ENCODE measurements around the gene UCP3. TPM values are rescaled to one million over a fixed set of nuclear protein-coding genes. Genes with fewer than 3 reads are reported as not detected.

Gene UCP3
- total RNA-seq, 1 experiment from 2014 or later = 1.2 TPM

DNA sequence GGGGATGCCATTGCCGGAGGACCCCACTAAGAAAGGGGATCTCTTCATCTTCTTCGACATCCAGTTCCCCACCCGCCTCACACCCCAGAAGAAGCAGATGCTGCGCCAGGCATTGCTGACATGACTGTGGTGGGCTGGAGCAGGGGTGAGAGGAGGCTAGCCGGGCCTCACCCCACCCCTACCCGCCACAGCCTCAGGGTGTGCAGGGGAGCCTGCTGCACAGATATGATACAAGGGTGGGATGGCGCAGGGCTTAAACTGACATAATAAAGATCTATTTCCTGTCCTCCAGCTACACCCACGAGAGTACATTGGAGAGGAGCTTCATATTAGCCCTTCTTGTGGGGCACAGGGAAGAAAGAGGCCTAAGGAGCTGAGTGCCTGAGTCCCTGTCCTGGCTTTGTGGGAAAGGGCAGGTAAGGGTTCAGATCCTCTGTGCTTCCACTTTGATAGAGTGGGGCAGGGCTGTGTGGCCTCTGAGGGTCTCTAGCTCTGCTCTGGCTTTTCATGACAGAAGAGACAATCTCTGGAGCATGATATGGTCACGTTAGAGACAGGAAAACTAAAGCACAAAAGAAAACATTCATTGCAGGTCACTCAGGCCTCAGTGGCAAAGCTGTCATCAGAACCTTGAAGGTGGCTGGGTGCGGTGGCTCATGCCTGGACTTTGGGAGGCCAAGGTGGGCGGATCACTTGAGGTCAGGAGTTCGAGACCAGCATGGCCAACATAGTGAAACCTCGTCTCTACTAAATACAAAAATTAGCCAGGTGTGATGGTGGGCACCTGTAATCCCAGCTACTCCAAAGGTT lies 38.7 kb downstream of the UCP3 start:
- Histone ChIP-seq H3K4me3 (no peak overlapping the region), H3K4me1 (peaks cover 7% of the 10 kb centered on the region), H3K27me3 (no peaks in the 10 kb centered on the region), H3K27ac (no peak overlapping the region), H3K9me3 (replicated peaks) (no peaks in the 10 kb centered on the region), H3K36me3 (peaks cover 4% of the 10 kb centered on the region; the same call in 1 of the 2 replicates)
- no peak for DNase-seq

DNA sequence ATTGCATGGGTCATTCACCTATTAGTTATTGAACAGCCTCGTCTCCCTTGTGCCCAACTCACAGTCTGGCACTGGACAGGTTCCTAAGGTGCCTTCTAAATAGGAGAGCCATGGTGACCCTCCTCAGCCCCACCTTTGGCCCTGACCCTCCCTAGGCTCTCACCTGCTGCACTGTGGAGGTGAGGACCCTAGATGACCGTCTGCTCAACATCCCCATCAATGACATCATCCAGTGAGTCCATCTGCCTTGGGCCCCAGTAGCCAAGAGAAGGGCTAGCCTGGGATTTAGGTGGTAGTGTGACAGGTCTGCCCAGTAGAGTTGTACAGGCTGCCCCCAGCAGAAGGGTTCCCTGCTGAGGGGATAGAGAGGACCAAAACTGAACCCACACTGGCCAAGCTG lies 39.8 kb downstream of the UCP3 start:
- no peak overlapping the region for H3K27ac ChIP-seq
- DNase-seq = no peak
- H3K9me3 ChIP-seq (replicated peaks) = no peaks in the 10 kb centered on the region
- H3K27me3 ChIP-seq = no peaks in the 10 kb centered on the region
- peaks cover 4% of the 10 kb centered on the region; the same call in 1 of the 2 replicates for H3K36me3 ChIP-seq
- no peak overlapping the region for H3K4me3 ChIP-seq
- H3K4me1 ChIP-seq = peaks cover 7% of the 10 kb centered on the region

DNA sequence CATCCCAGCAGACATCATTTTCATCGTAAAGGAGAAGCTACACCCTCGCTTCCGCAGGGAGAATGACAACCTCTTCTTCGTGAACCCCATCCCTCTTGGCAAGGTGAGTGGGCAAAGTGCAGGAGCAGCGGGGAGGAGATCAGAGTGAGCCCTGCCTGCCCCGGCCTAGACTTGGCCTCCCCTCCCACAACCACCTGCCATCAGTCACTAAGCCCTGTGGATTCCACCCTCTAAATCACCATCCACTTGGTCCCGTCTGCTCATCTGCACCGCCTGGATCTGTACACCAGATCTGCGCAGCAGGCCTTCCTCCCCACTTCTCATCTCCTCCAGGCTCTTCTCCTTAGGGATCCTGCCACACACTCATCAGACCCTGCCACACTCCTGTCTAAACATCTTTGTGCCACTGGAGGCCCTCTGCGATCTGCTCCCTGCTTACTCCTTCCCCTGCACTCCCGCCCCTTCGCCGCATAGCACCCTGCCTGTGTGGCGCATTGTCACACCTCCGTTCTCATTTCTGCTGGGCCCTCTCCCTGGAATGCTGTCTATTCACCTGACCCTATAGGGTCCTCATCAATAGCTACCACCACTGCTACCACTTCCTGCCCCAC lies 40.4 kb downstream of the UCP3 start:
- DNase-seq = no peak
- Histone ChIP-seq H3K27ac (no peak overlapping the region), H3K4me3 (no peak overlapping the region), H3K4me1 (peaks cover 7% of the 10 kb centered on the region), H3K9me3 (replicated peaks) (no peaks in the 10 kb centered on the region), H3K36me3 (no peaks in the 10 kb centered on the region), H3K27me3 (no peaks in the 10 kb centered on the region)

DNA sequence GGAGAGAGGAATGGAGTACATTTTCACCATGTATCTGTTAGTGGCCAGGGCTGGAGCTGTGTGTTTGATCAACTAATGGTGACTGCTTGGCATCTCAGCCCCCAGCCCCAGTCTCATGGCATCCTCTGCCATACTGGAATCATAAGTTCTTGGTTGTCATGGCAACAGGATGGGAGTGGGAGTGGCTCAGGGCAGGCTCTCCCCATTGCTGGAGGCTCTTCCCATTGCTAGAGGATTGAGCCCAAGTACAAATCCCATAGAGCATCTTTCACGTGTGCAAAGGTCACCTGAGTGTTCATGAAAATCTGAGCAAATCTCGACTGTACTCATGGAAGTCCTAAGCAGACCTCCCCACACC lies 43.1 kb downstream of the UCP3 start:
- H3K9me3 ChIP-seq (replicated peaks) = no peaks in the 10 kb centered on the region
- H3K27ac ChIP-seq = no peak overlapping the region
- H3K4me3 ChIP-seq = no peak overlapping the region
- H3K36me3 ChIP-seq = no peaks in the 10 kb centered on the region
- no peaks in the 10 kb centered on the region; the same call in 1 of the 2 replicates for H3K4me1 ChIP-seq
- no peak for DNase-seq
- H3K27me3 ChIP-seq = no peaks in the 10 kb centered on the region

DNA sequence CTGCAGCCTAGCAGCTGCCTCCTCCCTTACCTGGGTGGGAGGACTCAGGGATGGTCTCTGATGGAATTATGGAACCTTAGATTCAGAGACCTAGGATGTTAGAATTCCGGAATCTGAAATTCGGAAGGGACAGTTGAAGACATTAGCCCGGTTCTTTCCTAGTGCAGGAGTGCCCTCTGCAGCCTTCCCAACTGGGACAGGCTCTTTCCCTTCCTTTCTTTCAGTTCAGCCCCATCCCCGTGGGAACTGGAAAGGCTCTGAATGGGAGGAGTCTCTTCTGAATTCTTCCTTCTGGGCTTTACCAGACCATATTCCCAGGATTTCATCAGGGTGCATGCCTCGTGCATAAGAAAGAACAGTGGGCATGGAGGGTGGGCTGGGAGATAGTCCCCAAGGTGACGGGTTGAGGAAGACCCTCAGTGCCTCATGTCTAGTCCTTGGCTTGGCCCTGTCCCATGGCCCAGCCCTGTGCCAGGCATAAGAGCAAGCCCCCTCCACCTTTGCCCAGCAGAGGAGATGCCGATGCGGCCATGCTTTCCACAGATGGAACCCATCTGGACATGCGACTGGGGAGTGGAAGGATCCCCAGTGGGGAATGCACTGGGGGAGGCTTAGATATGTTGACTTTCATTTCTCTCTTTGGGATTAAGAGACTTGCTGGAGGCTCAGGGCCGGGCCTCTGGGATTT lies 43.7 kb downstream of the UCP3 start:
- Histone ChIP-seq H3K27ac (no peak overlapping the region), H3K4me3 (peak overlapping the region; percentile 17), H3K4me1 (no peaks in the 10 kb centered on the region; the same call in 1 of the 2 replicates), H3K9me3 (replicated peaks) (no peaks in the 10 kb centered on the region), H3K27me3 (no peaks in the 10 kb centered on the region), H3K36me3 (no peaks in the 10 kb centered on the region)
- DNase-seq = peak in 1 of 2 experiments; percentile 41

DNA sequence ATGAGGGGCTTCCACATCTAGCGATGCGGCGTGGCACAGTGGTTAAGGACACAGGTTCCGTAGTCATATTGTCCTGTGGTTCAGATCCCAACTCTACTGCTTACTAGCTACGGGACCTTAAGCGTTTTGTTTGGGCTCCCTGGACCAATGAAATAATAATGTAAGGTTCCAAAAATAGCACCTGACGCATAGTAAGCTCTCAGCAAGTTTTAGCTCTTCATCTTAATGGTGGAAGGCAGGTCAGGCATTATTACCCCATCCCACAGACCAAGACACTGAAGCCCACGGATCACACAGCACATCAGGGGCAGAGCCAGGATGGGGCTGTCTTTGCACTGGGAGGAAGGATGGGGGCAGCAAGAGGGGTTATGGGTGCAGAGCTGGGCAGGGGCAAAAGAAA lies 45.0 kb downstream of the UCP3 start:
- DNase-seq = no peak
- Histone ChIP-seq H3K4me1 (no peaks in the 10 kb centered on the region; the same call in 1 of the 2 replicates), H3K4me3 (no peak overlapping the region), H3K27ac (no peak overlapping the region), H3K36me3 (no peaks in the 10 kb centered on the region), H3K9me3 (replicated peaks) (no peaks in the 10 kb centered on the region), H3K27me3 (no peaks in the 10 kb centered on the region)

DNA sequence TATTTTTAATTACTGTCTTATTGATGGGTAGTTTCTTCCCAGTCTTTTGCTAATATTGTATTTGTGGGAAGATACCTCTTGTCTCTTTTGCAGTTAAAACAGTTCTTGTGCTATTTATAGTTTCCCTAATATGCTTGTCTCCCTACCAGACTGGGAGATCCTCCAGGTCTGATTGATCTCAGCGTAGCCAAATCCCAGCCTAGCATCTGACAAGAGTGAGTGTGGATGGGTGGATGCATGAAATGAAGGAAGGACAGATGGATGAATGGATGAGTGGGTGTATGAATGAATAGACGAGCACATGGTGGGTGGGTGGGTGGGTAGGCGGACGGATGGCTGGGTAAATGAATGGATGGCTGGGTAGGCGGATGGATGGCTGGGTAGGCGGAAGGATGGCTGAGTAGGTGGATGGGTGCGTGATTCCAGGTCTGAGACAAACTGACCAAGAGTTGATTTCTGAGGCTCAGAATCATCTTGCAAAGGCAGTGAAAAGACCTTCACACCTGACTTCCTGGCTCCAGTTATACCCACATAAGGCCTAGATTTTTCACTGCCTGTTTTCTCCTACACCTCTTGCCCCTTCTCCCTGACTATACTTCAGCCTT lies 46.7 kb downstream of the UCP3 start:
- Histone ChIP-seq H3K27ac (no peak overlapping the region), H3K4me1 (no peaks in the 10 kb centered on the region; the same call in 1 of the 2 replicates), H3K36me3 (no peaks in the 10 kb centered on the region), H3K9me3 (replicated peaks) (no peaks in the 10 kb centered on the region), H3K27me3 (no peaks in the 10 kb centered on the region), H3K4me3 (no peak overlapping the region)
- DNase-seq = no peak

DNA sequence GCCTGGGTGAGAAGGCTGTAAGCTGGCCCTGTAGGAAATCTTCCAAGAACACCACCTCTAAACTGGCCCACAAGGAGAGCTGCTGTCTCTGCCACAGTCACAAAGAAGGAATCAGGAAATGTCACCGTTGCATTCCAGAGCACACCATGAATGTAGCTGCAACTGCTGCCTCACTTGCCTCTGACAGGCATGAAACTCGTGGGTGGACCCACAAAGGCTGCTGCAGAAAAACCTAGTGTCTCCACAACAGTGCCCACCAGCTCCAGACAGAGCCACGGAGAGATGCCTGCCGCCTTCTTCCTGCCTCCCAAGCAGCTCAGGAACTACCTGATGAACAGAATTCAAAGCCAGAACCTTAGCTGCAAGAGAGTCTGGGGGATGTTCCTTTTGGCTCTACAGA lies 47.6 kb downstream of the UCP3 start:
- no peaks in the 10 kb centered on the region for H3K36me3 ChIP-seq
- no peak overlapping the region for H3K4me3 ChIP-seq
- no peaks in the 10 kb centered on the region for H3K27me3 ChIP-seq
- H3K4me1 ChIP-seq = no peaks in the 10 kb centered on the region; the same call in 1 of the 2 replicates
- DNase-seq = no peak
- no peak overlapping the region for H3K27ac ChIP-seq
- H3K9me3 ChIP-seq (replicated peaks) = no peaks in the 10 kb centered on the region

DNA sequence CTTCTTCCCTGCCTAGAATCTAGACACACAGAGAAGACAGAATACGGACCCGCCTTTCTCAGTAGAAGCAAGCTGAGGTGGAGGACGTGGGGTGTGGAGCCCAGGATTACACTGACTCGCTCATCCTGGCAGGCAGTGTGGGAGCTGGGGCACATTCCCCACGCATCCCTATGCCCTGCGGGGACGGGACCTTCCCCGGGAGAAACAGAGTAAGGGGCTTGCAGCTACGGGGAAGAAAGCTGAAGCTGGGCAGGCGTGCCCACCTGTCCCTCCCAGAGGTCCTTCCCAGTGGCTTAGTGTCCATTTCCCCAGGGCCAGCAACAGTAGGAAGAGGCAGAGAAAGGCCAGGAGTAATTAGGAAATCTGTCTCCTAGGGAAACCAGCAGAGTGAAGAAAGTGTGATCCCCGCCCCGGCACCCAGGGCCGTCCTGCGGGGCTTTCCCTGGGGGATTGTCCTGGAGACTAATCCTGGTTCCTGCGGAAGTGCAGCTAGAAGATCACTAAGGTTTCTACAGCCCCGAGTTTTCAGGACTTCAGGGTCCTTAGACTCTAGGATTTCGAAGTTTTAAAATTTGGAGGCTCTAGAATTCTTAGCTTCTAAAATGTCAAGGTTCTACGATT lies 50.3 kb downstream of the UCP3 start:
- Histone ChIP-seq H3K36me3 (no peaks in the 10 kb centered on the region), H3K4me3 (no peak overlapping the region; the same call in 1 of the 2 replicates), H3K27me3 (no peaks in the 10 kb centered on the region), H3K27ac (no peak overlapping the region), H3K4me1 (no peaks in the 10 kb centered on the region), H3K9me3 (replicated peaks) (no peaks in the 10 kb centered on the region)
- no peak for DNase-seq

DNA sequence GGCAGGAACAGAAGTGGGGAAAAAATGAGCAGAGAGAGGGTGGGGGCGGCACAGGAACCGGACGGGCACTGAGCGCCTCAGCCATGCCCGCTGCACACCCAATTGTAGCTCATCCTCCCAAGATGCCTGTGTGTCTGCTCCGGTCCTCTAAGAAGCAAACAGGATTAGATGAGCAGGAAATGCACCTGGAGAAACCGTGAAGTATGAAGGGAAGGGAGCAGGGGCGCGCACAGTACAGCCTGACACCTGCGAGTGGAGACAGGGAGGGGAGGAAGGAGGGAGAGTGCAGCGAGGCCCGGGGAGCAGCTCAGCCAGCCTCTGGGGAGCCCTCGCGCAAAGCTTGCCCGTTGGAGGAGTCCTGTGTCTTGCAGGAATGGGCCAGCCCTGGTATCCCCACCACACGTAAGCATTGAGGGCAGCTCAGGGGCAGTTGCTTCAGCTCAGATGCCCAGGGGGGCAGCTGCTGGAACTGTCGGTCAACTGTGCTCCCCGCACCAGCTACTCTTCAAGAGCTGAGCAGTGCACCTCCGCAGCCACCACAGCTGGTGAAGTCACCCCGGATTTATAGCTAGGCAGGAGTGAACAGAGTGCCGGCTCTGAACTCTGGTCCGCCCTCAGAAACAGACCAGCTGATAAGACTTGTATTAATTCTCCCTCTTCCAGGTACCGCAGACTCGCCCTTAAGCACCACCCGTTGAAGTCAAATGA lies 51.1 kb downstream of the UCP3 start:
- no peak overlapping the region for H3K27ac ChIP-seq
- H3K4me3 ChIP-seq = no peak overlapping the region
- no peaks in the 10 kb centered on the region for H3K36me3 ChIP-seq
- no peaks in the 10 kb centered on the region for H3K4me1 ChIP-seq
- no peaks in the 10 kb centered on the region for H3K27me3 ChIP-seq
- H3K9me3 ChIP-seq (replicated peaks) = no peaks in the 10 kb centered on the region
- DNase-seq = no peak

DNA sequence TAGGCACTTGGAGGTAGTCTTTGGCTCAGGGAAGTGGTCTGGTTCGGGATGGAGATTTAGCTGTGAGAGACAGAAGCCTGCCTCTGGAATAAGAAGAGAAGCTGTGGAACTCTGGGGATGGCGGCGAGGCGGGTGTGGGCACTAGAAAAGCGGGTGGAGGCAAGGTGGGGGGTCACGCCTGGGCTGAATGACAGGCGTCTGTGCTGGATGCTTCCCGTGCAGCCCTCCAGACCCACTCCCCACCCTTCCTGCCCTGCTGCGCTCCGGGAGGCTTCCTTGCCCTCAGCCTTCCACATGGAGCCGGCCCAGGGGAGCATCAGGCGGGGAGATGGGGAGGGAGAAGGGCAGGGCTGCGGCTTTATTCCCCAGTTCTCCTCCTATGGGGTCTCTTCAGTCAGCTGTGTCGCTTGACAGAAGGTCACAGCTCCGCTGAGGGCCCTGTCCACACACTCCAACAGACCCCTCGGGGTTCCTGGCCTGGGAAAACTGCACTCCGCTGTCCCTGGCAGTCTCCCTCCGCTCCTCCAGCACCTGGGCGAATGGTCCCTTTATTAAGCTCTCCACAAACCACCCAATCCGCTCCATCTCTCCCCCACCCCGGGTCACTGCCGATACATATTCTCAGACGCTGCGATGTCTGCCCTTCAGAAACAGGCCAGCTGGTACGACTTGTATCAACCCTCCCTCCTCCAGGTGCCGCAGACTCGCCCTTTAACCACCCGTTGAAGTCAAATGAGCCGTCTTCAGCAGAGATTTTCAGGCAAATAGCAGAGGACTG lies 51.8 kb downstream of the UCP3 start:
- Histone ChIP-seq H3K4me1 (peaks cover 6% of the 10 kb centered on the region), H3K27me3 (no peaks in the 10 kb centered on the region), H3K27ac (no peak overlapping the region), H3K36me3 (no peaks in the 10 kb centered on the region), H3K4me3 (no peak overlapping the region), H3K9me3 (replicated peaks) (no peaks in the 10 kb centered on the region)
- DNase-seq = no peak

DNA sequence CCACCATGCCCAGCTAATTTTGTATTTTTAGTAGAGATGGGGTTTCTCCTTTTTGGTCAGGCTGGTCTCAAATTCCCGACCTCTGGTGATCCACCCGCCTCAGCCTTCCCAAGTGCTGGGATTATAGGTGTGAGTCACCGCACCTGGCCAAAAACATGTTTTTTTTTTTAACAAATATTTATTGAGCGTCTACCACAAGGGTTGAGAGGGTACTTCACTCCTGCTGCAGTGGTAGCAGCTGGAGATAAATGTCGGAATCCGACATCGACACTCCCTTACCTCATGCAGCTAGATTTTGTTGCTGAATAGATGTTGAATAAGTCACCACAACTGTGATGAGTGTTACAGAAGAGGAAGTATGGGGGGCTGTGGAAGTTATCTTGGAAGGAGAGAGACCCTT lies 57.1 kb downstream of the UCP3 start:
- Histone ChIP-seq H3K4me3 (no peak overlapping the region), H3K9me3 (replicated peaks) (no peaks in the 10 kb centered on the region), H3K27ac (peak overlapping the region; percentile 15), H3K27me3 (no peaks in the 10 kb centered on the region), H3K4me1 (peaks cover 17% of the 10 kb centered on the region), H3K36me3 (no peaks in the 10 kb centered on the region)
- DNase-seq = peak; percentile 46 to 50

DNA sequence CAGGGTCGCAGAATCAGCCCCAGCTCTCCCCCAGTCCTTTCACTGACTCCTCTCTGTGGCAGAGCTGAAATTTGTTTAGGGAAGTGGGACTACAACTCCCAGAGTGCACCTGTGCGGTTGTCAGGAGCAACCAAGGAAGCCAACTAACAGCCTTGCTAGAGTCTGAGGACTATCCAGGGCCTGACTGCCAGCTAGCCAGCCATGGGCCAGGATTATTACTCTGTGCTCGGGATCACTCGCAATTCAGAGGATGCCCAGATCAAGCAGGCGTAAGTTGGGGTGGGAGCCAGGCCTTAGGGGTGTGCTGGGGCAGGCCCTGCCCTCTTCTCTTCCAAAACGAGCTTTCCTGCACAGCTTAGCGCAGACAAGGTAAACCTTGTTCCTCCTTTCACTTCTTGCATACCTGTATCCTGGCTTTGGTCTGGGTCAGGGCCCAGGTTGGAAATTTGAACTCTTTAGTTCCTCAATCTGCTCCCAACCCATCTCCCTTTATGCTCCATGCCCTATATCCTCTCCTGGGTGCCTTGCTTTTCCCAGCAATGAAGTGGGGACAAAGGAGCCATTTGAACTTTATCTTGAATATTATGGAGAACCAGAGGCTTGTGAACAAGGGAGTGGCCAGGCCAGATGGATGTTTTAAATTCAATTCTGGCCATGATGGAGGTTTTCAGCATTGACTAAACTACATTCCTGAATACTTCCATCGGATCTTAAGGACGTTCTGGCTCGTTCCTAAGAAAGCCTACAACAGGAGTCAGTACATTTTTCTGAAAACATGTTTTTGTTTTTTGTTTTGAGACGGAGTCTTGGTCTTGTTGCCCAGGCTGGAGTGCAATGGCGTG lies 57.8 kb downstream of the UCP3 start, which contains the start of gene DNAJB13:
Gene DNAJB13 (plus strand): TSS at position 158 of the 842 bp plus-strand sequence. CDS start 44 bp downstream, at position 202.
- H3K4me3 ChIP-seq = no peak within 1 kb of the TSS
- no peaks in the 10 kb centered on the region for H3K27me3 ChIP-seq
- H3K9me3 ChIP-seq (replicated peaks) = no peaks in the 10 kb centered on the region; the same call in 1 of the 2 replicates
- peak; percentile 59 to 78 for DNase-seq
- H3K36me3 ChIP-seq = no peaks in the 10 kb centered on the region
- peak within 1 kb of the TSS; percentile 15; the same call in 1 of the 2 replicates for H3K27ac ChIP-seq
- peaks cover 17% of the 10 kb centered on the region for H3K4me1 ChIP-seq
